CD4-positive, alpha-beta T cell (primary cell): ENCODE data around the gene COX19. TPM values are rescaled to one million over a fixed set of nuclear protein-coding genes. Genes with fewer than 3 reads are reported as not detected.

Experiments used
- ATAC-seq: fragments of 200-7000 bp; cut with Tn5 transposase; one replicate; pipeline ENCODE4 v1.10.0; 2022; ENCODE audit warnings: mild to moderate bottlenecking; ENCODE audit not compliant: poor library complexity
- CTCF ChIA-PET: fragments of 350-600 bp; sonication (Branson Sonifier 250); formaldehyde crosslinking; loops from one replicate; lab custom pipeline; 2021; ENCODE audit warnings: antibody characterized with exemption, inconsistent platforms; lab: Charles Lee
- POLR2A ChIA-PET: fragments of 350-600 bp; sonication (Branson Sonifier 250); formaldehyde crosslinking; loops from one replicate; lab custom pipeline; 2021; ENCODE audit warnings: antibody characterized with exemption, inconsistent platforms; lab: Charles Lee
- DNase-seq, 14 experiments: peaks; one replicate each; pipeline ENCODE4 v3.0.0-alpha.2; 2013 to 2020; ENCODE audit warnings: mixed read lengths in 2 of 14
- H3K27ac ChIP-seq, 2 donors: one replicate each; pipeline versions ENCODE4 v1.5.1 to v1.7.0; 2013; ENCODE audit warnings: low read length in 2 of 2, low read depth in 1 of 2, mild to moderate bottlenecking in 1 of 2
- H3K27me3 ChIP-seq, 2 experiments: 1 replicate in 1 of 2; 2 replicates in 1 of 2; pipeline versions ENCODE4 v1.6.1 to v1.7.0; 2013; ENCODE audit warnings: low read length in 2 of 2, control low read depth in 1 of 2, mild to moderate bottlenecking in 1 of 2, moderate library complexity in 1 of 2; ENCODE audit not compliant: insufficient read depth in 2 of 2, control insufficient read depth in 1 of 2
- H3K36me3 ChIP-seq: one replicate; pipeline ENCODE4 v1.6.1; 2013; ENCODE audit warnings: low read length, control low read depth; ENCODE audit not compliant: insufficient read depth
- H3K4me1 ChIP-seq: one replicate; pipeline ENCODE4 v1.6.1; 2013; ENCODE audit warnings: low read length, control low read depth; ENCODE audit not compliant: insufficient read depth
- H3K4me3 ChIP-seq: one replicate; pipeline ENCODE4 v1.5.1; 2013; ENCODE audit warnings: mild to moderate bottlenecking, low read length, moderate library complexity
- H3K9me3 ChIP-seq, 2 experiments: 1 replicate in 1 of 2; 2 replicates in 1 of 2; pipeline versions ENCODE4 v1.6.1 to v1.7.0; 2013; ENCODE audit warnings: low read length in 2 of 2, mild to moderate bottlenecking in 2 of 2, control low read depth in 1 of 2, moderate library complexity in 1 of 2; ENCODE audit not compliant: control insufficient read depth in 1 of 2, insufficient read depth in 1 of 2
- H3K27ac Mint-ChIP-seq: one replicate; pipeline ENCODE4 v1.8.0; 2020; ENCODE audit warnings: mixed read lengths
- H3K27me3 Mint-ChIP-seq: one replicate; pipeline ENCODE4 v1.8.0; 2021; ENCODE audit warnings: mixed read lengths
- H3K36me3 Mint-ChIP-seq: one replicate; pipeline ENCODE4 v1.8.0; 2021; ENCODE audit warnings: low read depth, mixed read lengths
- H3K4me1 Mint-ChIP-seq: one replicate; pipeline ENCODE4 v1.8.0; 2021; ENCODE audit warnings: low read depth, mixed read lengths
- H3K4me3 Mint-ChIP-seq: one replicate; pipeline ENCODE4 v1.8.0; 2020; ENCODE audit warnings: mild to moderate bottlenecking, mixed read lengths
- H3K9me3 Mint-ChIP-seq: one replicate; pipeline ENCODE4 v1.8.0; 2020; ENCODE audit warnings: mixed read lengths
- CTCF ChIP-seq: fragments of 200-600 bp; IDR thresholded peaks from one replicate; pipeline ENCODE4 v1.8.0; 2022; ENCODE audit warnings: antibody characterized with exemption, mild to moderate bottlenecking
- intact Hi-C, 2 experiments: fragments of 100-400 bp; cut with DNase I in 1 of 2; cut with micrococcal nuclease in 1 of 2; formaldehyde crosslinking; loops; one replicate each; pipeline versions ENCODE4 v1.15.1 to v1.9.0; 2023 to 2025; cut with DNase I, micrococcal nuclease
- total RNA-seq, 174 experiments: library from RNA in 2 of 174; stranded (reverse) in 2 of 174; gene quantifications; one replicate each; pipeline ENCODE4 v1.2.3 and lab custom pipeline; 2021 to 2026

COX19 gene
- total RNA-seq, 2 experiments from 2014 or later = 47.7 to 51.8 TPM

- Histone ChIP-seq H3K36me3 (peaks cover 61% of the 10 kb centered on the region), H3K4me1 (peaks cover 33% of the 10 kb centered on the region), H3K4me3 (no peak overlapping the region), H3K27ac (no peak overlapping the region), H3K27me3 (no peaks in the 10 kb centered on the region), H3K9me3 (peaks cover 0 to 5% of the 10 kb centered on the region in 2 experiments)
- intact Hi-C loops = no loop called here
- no peak for TF ChIP-seq CTCF
- H3K27ac Mint-ChIP-seq = no peak overlapping the region
- CTCF ChIA-PET = no interaction called here
- POLR2A ChIA-PET = no interaction called here
- H3K4me1 Mint-ChIP-seq = peaks cover 39% of the 10 kb centered on the region
- H3K36me3 Mint-ChIP-seq = peaks cover 61% of the 10 kb centered on the region
- H3K27me3 Mint-ChIP-seq = no peaks in the 10 kb centered on the region
- peak overlapping the region; percentile 16 for H3K4me3 Mint-ChIP-seq
- ATAC-seq (no peak), DNase-seq (no peak)
- no peaks in the 10 kb centered on the region for H3K9me3 Mint-ChIP-seq
Observed at GRCh38 chr7:968205-969105, 6.9 kb downstream of the COX19 start.

GRCh38 chr7:967361-968082, 7.8 kb downstream of the COX19 start:
- TF ChIP-seq CTCF = no peak
- peak overlapping the region; percentile 34 for H3K4me3 Mint-ChIP-seq
- H3K4me1 Mint-ChIP-seq = peaks cover 40% of the 10 kb centered on the region

DNA sequence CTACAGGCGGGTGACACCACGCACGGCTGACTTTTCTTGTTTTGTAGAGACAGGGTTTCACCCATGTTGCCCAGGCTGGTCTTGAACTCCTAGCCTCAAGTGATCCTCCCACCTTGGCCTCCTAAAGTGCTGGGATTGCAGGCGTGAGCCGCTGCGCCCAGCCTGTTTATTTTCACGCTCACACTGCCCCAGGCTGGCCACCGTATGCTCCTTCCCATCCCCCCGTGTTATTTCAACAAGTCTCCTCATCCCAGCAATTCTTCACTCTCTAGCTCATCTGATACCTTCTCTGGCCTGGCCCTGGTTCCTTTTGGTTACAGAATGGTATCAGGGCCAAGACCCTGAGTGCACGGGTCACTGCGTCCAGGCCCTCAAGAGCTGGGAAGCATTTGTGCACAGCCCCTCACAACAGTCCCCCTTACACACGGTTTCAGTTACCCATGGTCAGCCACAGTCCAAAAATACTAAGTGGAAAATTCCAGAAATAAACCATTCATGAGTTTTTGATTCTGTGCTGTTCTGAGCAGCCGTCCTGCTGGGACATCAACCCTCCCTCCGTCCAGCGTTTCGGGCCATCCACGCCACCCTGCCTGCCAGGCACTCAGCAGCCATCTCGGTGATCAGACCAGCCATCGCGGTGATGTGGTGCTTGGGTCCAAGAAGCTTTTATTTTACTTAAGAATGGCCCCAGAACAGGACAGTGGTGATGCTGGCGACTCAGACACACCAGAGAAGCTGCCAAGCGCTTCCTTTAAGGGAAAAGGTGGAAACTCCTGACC, 8.9 kb downstream of the COX19 start:
- no peak overlapping the region for H3K4me3 ChIP-seq
- no peak overlapping the region for H3K4me3 Mint-ChIP-seq
- H3K9me3 ChIP-seq = peaks cover 0 to 16% of the 10 kb centered on the region in 2 experiments
- ATAC-seq = no peak
- ChIA-PET POLR2A (interaction anchor here (1.7 to 2.9 kb wide), 2 partner anchors 9 to 43 kb away, joined by 5 to 16 read pairs; partner anchors contain the start of gene COX19), CTCF (interaction anchor here (0.9 to 1.9 kb wide), 3 partner anchors 8 to 99 kb away, joined by 3 to 6 read pairs (median 4); no protein-coding TSS in a partner anchor)
- peaks cover 45% of the 10 kb centered on the region for H3K36me3 ChIP-seq
- peaks cover 49% of the 10 kb centered on the region for H3K36me3 Mint-ChIP-seq
- H3K27ac ChIP-seq = no peak overlapping the region
- peaks cover 41% of the 10 kb centered on the region for H3K4me1 ChIP-seq
- H3K27me3 Mint-ChIP-seq = peaks cover 7% of the 10 kb centered on the region
- intact Hi-C loops = no loop called here
- peaks cover 0 to 3% of the 10 kb centered on the region in 2 experiments for H3K27me3 ChIP-seq
- no peak for TF ChIP-seq CTCF
- peak overlapping the region; percentile 27 for H3K27ac Mint-ChIP-seq
- DNase-seq = no peak
- H3K4me1 Mint-ChIP-seq = peaks cover 40% of the 10 kb centered on the region
- no peaks in the 10 kb centered on the region for H3K9me3 Mint-ChIP-seq

More at GRCh38 chr7:967361-968082, 7.8 kb downstream of the COX19 start:
- no peak for ATAC-seq
- Mint-ChIP-seq H3K36me3 (peaks cover 58% of the 10 kb centered on the region), H3K9me3 (no peaks in the 10 kb centered on the region), H3K27ac (peak overlapping the region; percentile 42), H3K27me3 (no peaks in the 10 kb centered on the region)
- Histone ChIP-seq H3K9me3 (peaks cover 0 to 9% of the 10 kb centered on the region in 2 experiments), H3K4me3 (no peak overlapping the region), H3K4me1 (peaks cover 38% of the 10 kb centered on the region), H3K36me3 (peaks cover 53% of the 10 kb centered on the region), H3K27ac (no peak overlapping the region), H3K27me3 (peaks cover 0 to 1% of the 10 kb centered on the region in 2 experiments)
- ChIA-PET POLR2A (interaction anchor here (1.7 kb wide), 1 partner anchor 44 kb away, joined by 5 read pairs; no protein-coding TSS in a partner anchor), CTCF (interaction anchor here (1.0 to 1.9 kb wide), 2 partner anchors 25 to 98 kb away, joined by 4 to 6 read pairs; no protein-coding TSS in a partner anchor)
- no peak for DNase-seq
- intact Hi-C loops = no loop called here
